HUES64 (cell line): ENCODE measurements around the gene FGD5.

Experiments used
- H3K27ac ChIP-seq: 2 replicates; pipeline ENCODE4 v1.7.0; 2013; ENCODE audit warnings: low read depth, low read length, inconsistent platforms
- H3K27me3 ChIP-seq: 2 replicates; pipeline ENCODE4 v1.6.1; 2013; ENCODE audit warnings: mild to moderate bottlenecking, low read length; ENCODE audit not compliant: insufficient read depth
- H3K36me3 ChIP-seq: 2 replicates; pipeline ENCODE4 v1.6.1; 2013; ENCODE audit warnings: mild to moderate bottlenecking, low read length; ENCODE audit not compliant: insufficient read depth
- H3K4me1 ChIP-seq: 2 replicates; pipeline ENCODE4 v1.6.1; 2013; ENCODE audit warnings: mild to moderate bottlenecking, low read length, moderate library complexity; ENCODE audit not compliant: insufficient read depth
- H3K4me3 ChIP-seq: 2 replicates; pipeline ENCODE4 v1.5.1; 2013; ENCODE audit warnings: mild to moderate bottlenecking, low read length, moderate library complexity
- H3K9ac ChIP-seq: 2 replicates; pipeline ENCODE4 v1.6.1; 2013; ENCODE audit warnings: mild to moderate bottlenecking, low read depth, low read length
- H3K9me3 ChIP-seq: 2 replicates; pipeline ENCODE4 v1.6.1; 2013; ENCODE audit warnings: low read depth, low read length; ENCODE audit not compliant: insufficient read depth
- WGBS: fragments of 150-250, 120-280 bp; methylation state at CpG from one replicate; pipeline ENCODE4 v1.1.7; 2013; ENCODE audit warnings: missing lambda C conversion rate; 5-methylcytosine and 5-hydroxymethylcytosine counted together

Gene FGD5

GRCh38 chr3:14926592-14926991 is 107.8 kb downstream of the FGD5 start:
- WGBS = 97% methylated on average over 1 of the region's 1 CpG
- Histone ChIP-seq H3K4me3 (no peak overlapping the region), H3K9ac (no peak overlapping the region), H3K4me1 (no peaks in the 10 kb centered on the region), H3K27me3 (no peaks in the 10 kb centered on the region), H3K9me3 (no peaks in the 10 kb centered on the region), H3K27ac (no peak overlapping the region), H3K36me3 (no peaks in the 10 kb centered on the region)

GRCh38 chr3:14927308-14927707 is 108.5 kb downstream of the FGD5 start:
- Histone ChIP-seq H3K9ac (no peak overlapping the region), H3K9me3 (no peaks in the 10 kb centered on the region), H3K27me3 (no peaks in the 10 kb centered on the region), H3K36me3 (no peaks in the 10 kb centered on the region), H3K4me3 (no peak overlapping the region), H3K27ac (no peak overlapping the region), H3K4me1 (no peaks in the 10 kb centered on the region)
- 94% methylated on average over 4 of the region's 5 CpGs for WGBS

- 83% methylated on average over 1 of the region's 2 CpGs for WGBS
- Histone ChIP-seq H3K9ac (no peak overlapping the region), H3K36me3 (no peaks in the 10 kb centered on the region), H3K4me3 (no peak overlapping the region), H3K27me3 (no peaks in the 10 kb centered on the region), H3K9me3 (no peaks in the 10 kb centered on the region), H3K27ac (no peak overlapping the region), H3K4me1 (no peaks in the 10 kb centered on the region)
Observed at GRCh38 chr3:14929310-14930074, 110.7 kb downstream of the FGD5 start.

GRCh38 chr3:14933820-14934425 is 115.2 kb downstream of the FGD5 start:
- no peak overlapping the region for H3K4me3 ChIP-seq
- no peaks in the 10 kb centered on the region for H3K36me3 ChIP-seq
- no peaks in the 10 kb centered on the region for H3K9me3 ChIP-seq
- no peak overlapping the region for H3K27ac ChIP-seq
- 89% methylated on average over 6 of the region's 7 CpGs for WGBS
- H3K4me1 ChIP-seq = no peaks in the 10 kb centered on the region
- H3K9ac ChIP-seq = no peak overlapping the region
- H3K27me3 ChIP-seq = no peaks in the 10 kb centered on the region

- Histone ChIP-seq H3K4me1 (no peaks in the 10 kb centered on the region), H3K9ac (no peak overlapping the region), H3K36me3 (no peaks in the 10 kb centered on the region), H3K4me3 (no peak overlapping the region), H3K9me3 (no peaks in the 10 kb centered on the region), H3K27ac (no peak overlapping the region), H3K27me3 (no peaks in the 10 kb centered on the region)
- 93% methylated on average over 6 of the region's 6 CpGs for WGBS
Observed at GRCh38 chr3:14935592-14936345, 117.0 kb downstream of the FGD5 start.

GRCh38 chr3:14938954-14939353 is 120.2 kb downstream of the FGD5 start:
- no peak overlapping the region for H3K9ac ChIP-seq
- 93% methylated on average over 4 of the region's 4 CpGs for WGBS

GRCh38 chr3:14941871-14942270 is 123.1 kb downstream of the FGD5 start:
- H3K27ac ChIP-seq = no peak overlapping the region; the same call in 1 of the 2 replicates
- WGBS = 96% methylated on average over 1 of the region's 1 CpG

More at GRCh38 chr3:14938954-14939353, 120.2 kb downstream of the FGD5 start:
- no peaks in the 10 kb centered on the region for H3K9me3 ChIP-seq
- H3K4me1 ChIP-seq = peaks cover 15% of the 10 kb centered on the region; the same call in 1 of the 2 replicates
- H3K4me3 ChIP-seq = no peak overlapping the region
- H3K36me3 ChIP-seq = peaks cover 15% of the 10 kb centered on the region
- H3K27ac ChIP-seq = no peak overlapping the region
- H3K27me3 ChIP-seq = no peaks in the 10 kb centered on the region

GRCh38 chr3:14943042-14943441 is 124.3 kb downstream of the FGD5 start:
- peaks cover 21% of the 10 kb centered on the region for H3K4me1 ChIP-seq
- peaks cover 36% of the 10 kb centered on the region for H3K36me3 ChIP-seq
- no peaks in the 10 kb centered on the region for H3K27me3 ChIP-seq
- H3K9me3 ChIP-seq = no peaks in the 10 kb centered on the region
- no peak overlapping the region for H3K9ac ChIP-seq
- no peak overlapping the region for H3K27ac ChIP-seq
- no peak overlapping the region for H3K4me3 ChIP-seq

More at GRCh38 chr3:14941871-14942270, 123.1 kb downstream of the FGD5 start:
- H3K4me1 ChIP-seq = peaks cover 21% of the 10 kb centered on the region
- H3K27me3 ChIP-seq = no peaks in the 10 kb centered on the region
- H3K9me3 ChIP-seq = no peaks in the 10 kb centered on the region
- H3K4me3 ChIP-seq = no peak overlapping the region
- peaks cover 36% of the 10 kb centered on the region for H3K36me3 ChIP-seq
- H3K9ac ChIP-seq = no peak overlapping the region

GRCh38 chr3:14946236-14946635 is 127.5 kb downstream of the FGD5 start:
- Histone ChIP-seq H3K4me1 (peaks cover 35% of the 10 kb centered on the region), H3K4me3 (peak overlapping the region; percentile 97), H3K9me3 (no peaks in the 10 kb centered on the region), H3K27me3 (no peaks in the 10 kb centered on the region), H3K27ac (0 out of 2 replicates have a peak overlapping the region, but pooled peaks have one; percentile 100), H3K36me3 (peaks cover 51% of the 10 kb centered on the region), H3K9ac (peak overlapping the region; percentile 99)
- 79% methylated on average over 2 of the region's 4 CpGs for WGBS

GRCh38 chr3:14946739-14947099 is 128.0 kb downstream of the FGD5 start:
- peak overlapping the region; percentile 97 for H3K4me3 ChIP-seq
- peaks cover 51% of the 10 kb centered on the region for H3K36me3 ChIP-seq
- 0% methylated on average over 8 of the region's 8 CpGs for WGBS
- peak overlapping the region; percentile 100 for H3K27ac ChIP-seq
- H3K9ac ChIP-seq = peak overlapping the region; percentile 99
- no peaks in the 10 kb centered on the region for H3K9me3 ChIP-seq
- H3K27me3 ChIP-seq = no peaks in the 10 kb centered on the region
- peaks cover 35% of the 10 kb centered on the region for H3K4me1 ChIP-seq
